ENCODE measurements around the gene TMEM63B. TPM values are rescaled to one million over a fixed set of nuclear protein-coding genes. Genes with fewer than 3 reads are reported as not detected.

TMEM63B gene
- total RNA-seq, 1 donor from 2014 or later = 59.3 TPM

DNA sequence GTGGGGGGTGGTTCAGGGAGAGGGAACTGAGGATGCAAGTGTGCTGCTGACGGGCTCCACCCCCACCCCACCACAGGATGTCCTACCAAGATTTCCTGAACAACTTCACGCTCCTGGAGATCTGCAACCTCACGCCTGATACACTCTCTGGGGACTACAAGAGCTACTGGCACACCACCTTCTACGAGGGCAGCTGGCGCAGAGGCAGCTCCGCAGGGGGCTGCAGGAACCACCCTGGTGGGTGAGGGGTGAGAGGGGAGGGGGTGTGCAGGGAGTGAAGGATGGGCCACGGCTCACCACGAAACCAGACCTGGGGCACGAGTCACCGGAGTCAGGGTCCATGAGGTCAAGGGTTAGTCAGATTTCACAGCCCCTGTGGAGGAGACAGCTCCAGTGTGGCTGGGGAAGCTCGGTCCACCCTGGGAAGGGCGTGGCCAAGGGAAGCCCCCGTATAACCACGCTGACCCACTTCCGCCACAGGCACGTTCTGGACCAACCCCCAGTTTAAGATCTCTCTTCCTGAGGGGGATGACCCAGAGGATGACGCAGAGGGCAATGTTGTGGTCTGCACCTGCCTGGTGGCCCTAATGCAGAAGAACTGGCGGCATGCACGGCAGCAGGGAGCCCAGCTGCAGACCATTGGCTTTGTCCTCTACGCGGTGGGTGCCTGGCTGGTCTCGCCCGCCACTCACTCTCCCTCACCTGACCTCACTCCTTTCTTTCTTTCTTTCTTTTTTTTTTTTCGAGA is 49.6 kb downstream of the TMEM63B start:
- TF ChIP-seq, protein P1, sequence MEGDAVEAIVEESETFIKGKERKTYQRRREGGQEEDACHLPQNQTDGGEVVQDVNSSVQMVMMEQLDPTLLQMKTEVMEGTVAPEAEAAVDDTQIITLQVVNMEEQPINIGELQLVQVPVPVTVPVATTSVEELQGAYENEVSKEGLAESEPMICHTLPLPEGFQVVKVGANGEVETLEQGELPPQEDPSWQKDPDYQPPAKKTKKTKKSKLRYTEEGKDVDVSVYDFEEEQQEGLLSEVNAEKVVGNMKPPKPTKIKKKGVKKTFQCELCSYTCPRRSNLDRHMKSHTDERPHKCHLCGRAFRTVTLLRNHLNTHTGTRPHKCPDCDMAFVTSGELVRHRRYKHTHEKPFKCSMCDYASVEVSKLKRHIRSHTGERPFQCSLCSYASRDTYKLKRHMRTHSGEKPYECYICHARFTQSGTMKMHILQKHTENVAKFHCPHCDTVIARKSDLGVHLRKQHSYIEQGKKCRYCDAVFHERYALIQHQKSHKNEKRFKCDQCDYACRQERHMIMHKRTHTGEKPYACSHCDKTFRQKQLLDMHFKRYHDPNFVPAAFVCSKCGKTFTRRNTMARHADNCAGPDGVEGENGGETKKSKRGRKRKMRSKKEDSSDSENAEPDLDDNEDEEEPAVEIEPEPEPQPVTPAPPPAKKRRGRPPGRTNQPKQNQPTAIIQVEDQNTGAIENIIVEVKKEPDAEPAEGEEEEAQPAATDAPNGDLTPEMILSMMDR (IDR thresholded peaks at IDR 0.05; ENCODE audit: insufficient read depth, low read length, poor library complexity, severe bottlenecking) = no peak
- Histone ChIP-seq H3K36me3 (ENCODE audit: control insufficient read depth, insufficient read depth, low read length) (no peaks in the 10 kb centered on the region), H3K27me3 (ENCODE audit: control insufficient read depth, insufficient read depth, low read length) (no peaks in the 10 kb centered on the region), H3K4me3 (ENCODE audit: low read depth, low read length) (no peak overlapping the region)
- DNase-seq (ENCODE audit: low read depth) = no peak

DNA sequence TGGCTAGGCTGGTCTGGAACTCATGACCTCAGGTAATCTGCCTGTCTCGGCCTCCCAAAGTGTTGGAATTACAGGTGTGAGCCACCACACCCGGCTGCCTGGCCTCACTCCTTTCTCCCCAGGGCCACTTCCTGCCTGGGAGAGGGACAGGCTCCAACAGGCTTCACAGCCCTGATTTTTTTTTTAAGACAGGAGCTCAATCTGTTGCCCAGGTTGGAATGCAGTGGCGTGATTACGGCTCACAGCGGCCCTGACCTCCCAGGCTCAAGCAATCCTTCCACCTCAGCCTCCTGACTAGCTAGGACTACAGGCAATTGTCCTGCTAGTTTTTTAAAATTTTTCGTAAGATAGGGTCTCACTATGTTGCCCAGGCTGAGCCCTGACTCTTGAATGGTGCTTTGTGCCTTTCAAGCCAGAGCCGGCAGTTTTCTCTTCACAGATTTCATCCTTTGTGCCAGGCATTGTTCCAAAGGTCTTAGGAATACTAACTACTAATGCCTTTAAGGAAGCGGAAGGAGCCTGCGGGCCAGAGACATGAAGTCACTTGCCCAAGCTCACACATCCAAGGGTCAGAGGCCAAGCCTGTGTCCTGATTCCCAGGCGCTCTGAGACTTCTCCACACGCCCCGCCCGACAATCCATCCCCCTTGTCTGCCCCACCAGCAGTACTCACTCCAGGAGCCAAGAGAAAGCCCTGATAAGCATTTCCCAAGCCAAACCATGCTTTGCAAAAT is 50.5 kb downstream of the TMEM63B start:
- H3K27me3 ChIP-seq (ENCODE audit: control insufficient read depth, insufficient read depth, low read length) = peaks cover under 1% of the 10 kb centered on the region
- no peak overlapping the region for H3K4me3 ChIP-seq (ENCODE audit: low read depth, low read length)
- TF ChIP-seq, protein P1 (IDR thresholded peaks at IDR 0.05; ENCODE audit: insufficient read depth, low read length, poor library complexity, severe bottlenecking) = no peak
- DNase-seq (ENCODE audit: low read depth) = no peak
- H3K36me3 ChIP-seq (ENCODE audit: control insufficient read depth, insufficient read depth, low read length) = no peaks in the 10 kb centered on the region

DNA sequence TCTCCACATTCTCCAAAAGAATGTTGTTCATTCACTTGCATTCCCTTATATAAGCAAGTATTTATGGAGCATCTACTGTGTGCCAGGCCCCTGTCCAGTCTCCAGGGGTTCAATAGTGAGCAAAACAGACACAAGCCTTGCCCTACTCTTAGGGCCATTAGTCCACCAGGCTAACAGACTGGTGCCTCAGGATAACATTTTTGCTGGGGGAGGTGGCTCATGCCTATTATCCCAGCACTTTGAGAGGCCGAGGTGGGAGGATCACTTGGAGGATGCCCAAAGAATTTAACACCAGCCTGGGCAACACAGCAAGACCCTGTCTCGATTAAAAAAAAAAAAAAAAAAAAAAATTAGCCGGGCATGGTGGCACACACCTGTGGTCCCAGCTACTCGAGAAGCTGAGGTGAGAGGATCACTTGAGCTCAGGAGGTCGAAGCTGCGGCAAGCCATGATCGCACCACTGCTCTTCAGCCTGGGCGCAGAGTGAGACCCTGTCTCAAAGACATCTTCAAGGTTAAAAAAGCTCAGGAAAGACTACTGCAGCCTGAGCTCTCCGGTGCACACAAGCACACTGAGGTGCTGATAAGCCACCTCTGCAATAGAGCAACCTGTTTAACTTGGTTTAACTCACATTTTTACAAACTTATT is 51.2 kb downstream of the TMEM63B start:
- no peak for DNase-seq (ENCODE audit: low read depth)
- peaks cover 2% of the 10 kb centered on the region for H3K27me3 ChIP-seq (ENCODE audit: control insufficient read depth, insufficient read depth, low read length)
- TF ChIP-seq, protein P1 (IDR thresholded peaks at IDR 0.05; ENCODE audit: insufficient read depth, low read length, poor library complexity, severe bottlenecking) = no peak
- H3K36me3 ChIP-seq (ENCODE audit: control insufficient read depth, insufficient read depth, low read length) = no peaks in the 10 kb centered on the region
- H3K4me3 ChIP-seq (ENCODE audit: low read depth, low read length) = no peak overlapping the region

DNA sequence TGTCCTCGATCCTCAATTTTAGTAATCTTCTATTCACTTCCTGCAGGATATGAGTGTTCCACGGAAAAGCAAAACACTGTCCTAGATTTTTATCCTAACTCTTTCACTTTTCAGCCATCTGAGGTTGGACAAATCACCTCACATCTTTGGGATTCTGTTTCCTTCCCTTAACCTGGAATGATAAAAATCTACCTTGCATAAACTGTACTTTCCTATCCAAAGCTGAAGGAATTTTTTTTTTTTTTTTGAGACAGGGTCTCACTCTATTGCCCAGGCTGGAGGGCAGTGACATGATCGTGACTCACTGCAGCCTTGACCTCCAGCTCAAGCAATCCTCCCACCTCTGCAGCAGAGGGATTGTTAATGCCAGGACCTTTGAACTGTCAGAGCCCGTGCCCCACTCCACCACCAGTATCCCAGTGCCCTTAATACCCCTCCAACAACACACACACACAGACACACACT is 51.8 kb downstream of the TMEM63B start:
- H3K4me3 ChIP-seq (ENCODE audit: low read depth, low read length) = no peak overlapping the region
- H3K27me3 ChIP-seq (ENCODE audit: control insufficient read depth, insufficient read depth, low read length) = peaks cover 2% of the 10 kb centered on the region
- TF ChIP-seq, protein P1 (IDR thresholded peaks at IDR 0.05; ENCODE audit: insufficient read depth, low read length, poor library complexity, severe bottlenecking) = no peak
- DNase-seq (ENCODE audit: low read depth) = no peak
- no peaks in the 10 kb centered on the region for H3K36me3 ChIP-seq (ENCODE audit: control insufficient read depth, insufficient read depth, low read length)

DNA sequence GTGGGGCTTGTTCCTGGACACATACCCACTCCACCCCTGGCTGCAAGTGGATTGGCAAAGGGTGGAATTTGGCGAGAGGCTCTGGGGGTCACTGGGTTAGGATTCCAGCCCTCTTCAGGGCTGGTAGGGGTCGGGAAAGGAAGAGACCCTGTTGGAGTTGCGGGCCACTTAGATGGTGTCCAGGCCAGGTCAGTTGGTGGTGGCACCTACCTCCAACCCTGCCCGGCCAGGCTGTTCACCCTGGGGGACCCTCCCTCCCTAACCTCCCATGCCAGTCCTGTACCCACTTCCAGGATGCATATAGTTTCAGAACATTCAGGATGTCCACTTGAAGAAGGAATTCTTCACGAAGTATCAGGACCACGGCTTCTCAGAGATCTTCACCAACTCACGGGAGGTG is 52.3 kb downstream of the TMEM63B start:
- H3K4me3 ChIP-seq (ENCODE audit: low read depth, low read length) = no peak overlapping the region
- no peak for DNase-seq (ENCODE audit: low read depth)
- H3K36me3 ChIP-seq (ENCODE audit: control insufficient read depth, insufficient read depth, low read length) = no peaks in the 10 kb centered on the region
- H3K27me3 ChIP-seq (ENCODE audit: control insufficient read depth, insufficient read depth, low read length) = peaks cover 4% of the 10 kb centered on the region
- TF ChIP-seq, protein P1 (IDR thresholded peaks at IDR 0.05; ENCODE audit: insufficient read depth, low read length, poor library complexity, severe bottlenecking) = no peak

Measured in kidney epithelial cell (primary cell).